GM20000 (cell line): ENCODE data around the gene PRPF39.

Experiments
- DNase-seq: peaks from one replicate; pipeline ENCODE4 v3.0.0; 2012; ENCODE audit warnings: low spot score
- TF ChIP-seq, protein P1 (sequence below): IDR thresholded peaks from 2 replicates; pipeline ENCODE4 v1.5.1; 2012; ENCODE audit warnings: mild to moderate bottlenecking, control low read depth; ENCODE audit errors: extremely low read depth, missing control alignments

The PRPF39 gene

DNA sequence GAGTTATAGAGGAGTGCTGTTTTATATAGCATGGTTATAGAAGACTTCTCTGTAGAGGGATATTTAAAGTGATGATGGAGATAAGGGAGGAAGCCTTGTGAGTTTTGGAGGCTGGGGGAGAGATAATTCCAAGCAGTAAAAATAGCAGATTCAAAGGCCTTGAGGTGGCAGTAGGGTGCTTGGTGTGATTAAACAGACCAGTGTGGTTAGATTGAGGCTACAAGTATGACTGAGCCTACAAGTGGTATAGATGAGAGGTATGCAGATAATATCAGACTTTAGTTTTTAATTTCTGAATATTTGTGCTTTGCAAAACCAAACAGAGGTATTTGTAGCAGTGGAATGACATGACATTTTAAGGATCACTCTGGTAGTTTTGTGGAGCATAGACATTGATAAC lies 72.2 kb downstream of the PRPF39 start:
- no peak for DNase-seq
- TF ChIP-seq, protein P1, sequence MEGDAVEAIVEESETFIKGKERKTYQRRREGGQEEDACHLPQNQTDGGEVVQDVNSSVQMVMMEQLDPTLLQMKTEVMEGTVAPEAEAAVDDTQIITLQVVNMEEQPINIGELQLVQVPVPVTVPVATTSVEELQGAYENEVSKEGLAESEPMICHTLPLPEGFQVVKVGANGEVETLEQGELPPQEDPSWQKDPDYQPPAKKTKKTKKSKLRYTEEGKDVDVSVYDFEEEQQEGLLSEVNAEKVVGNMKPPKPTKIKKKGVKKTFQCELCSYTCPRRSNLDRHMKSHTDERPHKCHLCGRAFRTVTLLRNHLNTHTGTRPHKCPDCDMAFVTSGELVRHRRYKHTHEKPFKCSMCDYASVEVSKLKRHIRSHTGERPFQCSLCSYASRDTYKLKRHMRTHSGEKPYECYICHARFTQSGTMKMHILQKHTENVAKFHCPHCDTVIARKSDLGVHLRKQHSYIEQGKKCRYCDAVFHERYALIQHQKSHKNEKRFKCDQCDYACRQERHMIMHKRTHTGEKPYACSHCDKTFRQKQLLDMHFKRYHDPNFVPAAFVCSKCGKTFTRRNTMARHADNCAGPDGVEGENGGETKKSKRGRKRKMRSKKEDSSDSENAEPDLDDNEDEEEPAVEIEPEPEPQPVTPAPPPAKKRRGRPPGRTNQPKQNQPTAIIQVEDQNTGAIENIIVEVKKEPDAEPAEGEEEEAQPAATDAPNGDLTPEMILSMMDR, result no peak
